Measurements from ENCODE around the gene SLC16A2.

SLC16A2 gene

GRCh38 chrX:74423289-74423998, 2.2 kb downstream of the SLC16A2 start:
- TF ChIP-seq, protein P1, sequence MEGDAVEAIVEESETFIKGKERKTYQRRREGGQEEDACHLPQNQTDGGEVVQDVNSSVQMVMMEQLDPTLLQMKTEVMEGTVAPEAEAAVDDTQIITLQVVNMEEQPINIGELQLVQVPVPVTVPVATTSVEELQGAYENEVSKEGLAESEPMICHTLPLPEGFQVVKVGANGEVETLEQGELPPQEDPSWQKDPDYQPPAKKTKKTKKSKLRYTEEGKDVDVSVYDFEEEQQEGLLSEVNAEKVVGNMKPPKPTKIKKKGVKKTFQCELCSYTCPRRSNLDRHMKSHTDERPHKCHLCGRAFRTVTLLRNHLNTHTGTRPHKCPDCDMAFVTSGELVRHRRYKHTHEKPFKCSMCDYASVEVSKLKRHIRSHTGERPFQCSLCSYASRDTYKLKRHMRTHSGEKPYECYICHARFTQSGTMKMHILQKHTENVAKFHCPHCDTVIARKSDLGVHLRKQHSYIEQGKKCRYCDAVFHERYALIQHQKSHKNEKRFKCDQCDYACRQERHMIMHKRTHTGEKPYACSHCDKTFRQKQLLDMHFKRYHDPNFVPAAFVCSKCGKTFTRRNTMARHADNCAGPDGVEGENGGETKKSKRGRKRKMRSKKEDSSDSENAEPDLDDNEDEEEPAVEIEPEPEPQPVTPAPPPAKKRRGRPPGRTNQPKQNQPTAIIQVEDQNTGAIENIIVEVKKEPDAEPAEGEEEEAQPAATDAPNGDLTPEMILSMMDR (IDR thresholded peaks at IDR 0.05; ENCODE audit: borderline replicate concordance, insufficient read depth, low read depth, low read length) = no peak

DNA sequence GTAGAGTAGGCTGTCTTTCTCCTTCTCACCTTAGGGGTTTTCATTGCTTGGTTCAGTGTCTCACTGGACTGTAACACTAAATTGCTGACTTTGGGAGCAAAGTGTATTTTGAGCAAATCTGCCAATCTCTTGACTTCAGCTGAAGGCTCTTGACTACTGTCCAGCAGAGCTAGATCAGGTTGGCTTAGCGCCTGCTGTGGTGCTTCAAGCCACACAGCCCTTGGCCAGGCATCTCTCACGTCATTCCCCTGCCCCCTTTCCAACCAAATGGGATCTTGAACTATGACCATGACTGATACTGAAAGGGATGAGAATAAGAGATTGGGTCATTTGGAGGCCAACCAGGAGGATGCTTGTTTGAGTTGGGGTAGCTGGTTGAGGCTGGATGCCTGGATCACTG, 4.8 kb downstream of the SLC16A2 start:
- H3K4me3 ChIP-seq (ENCODE audit: low read depth, low read length) = no peak overlapping the region
- TF ChIP-seq, protein P1 (IDR thresholded peaks at IDR 0.05; ENCODE audit: borderline replicate concordance, insufficient read depth, low read depth, low read length) = no peak

More at GRCh38 chrX:74423289-74423998, 2.2 kb downstream of the SLC16A2 start:
- H3K4me3 ChIP-seq (ENCODE audit: low read depth, low read length) = no peak overlapping the region

- no peak overlapping the region for H3K4me3 ChIP-seq (ENCODE audit: low read depth, low read length)
- TF ChIP-seq, protein P1 (IDR thresholded peaks at IDR 0.05; ENCODE audit: borderline replicate concordance, insufficient read depth, low read depth, low read length) = no peak
Measured at GRCh38 chrX:74426615-74427014, 5.3 kb downstream of the SLC16A2 start.

GRCh38 chrX:74431797-74432196, 10.5 kb downstream of the SLC16A2 start:
- no peak overlapping the region for H3K4me3 ChIP-seq (ENCODE audit: low read depth, low read length)
- TF ChIP-seq, protein P1 (IDR thresholded peaks at IDR 0.05; ENCODE audit: borderline replicate concordance, insufficient read depth, low read depth, low read length) = no peak

DNA sequence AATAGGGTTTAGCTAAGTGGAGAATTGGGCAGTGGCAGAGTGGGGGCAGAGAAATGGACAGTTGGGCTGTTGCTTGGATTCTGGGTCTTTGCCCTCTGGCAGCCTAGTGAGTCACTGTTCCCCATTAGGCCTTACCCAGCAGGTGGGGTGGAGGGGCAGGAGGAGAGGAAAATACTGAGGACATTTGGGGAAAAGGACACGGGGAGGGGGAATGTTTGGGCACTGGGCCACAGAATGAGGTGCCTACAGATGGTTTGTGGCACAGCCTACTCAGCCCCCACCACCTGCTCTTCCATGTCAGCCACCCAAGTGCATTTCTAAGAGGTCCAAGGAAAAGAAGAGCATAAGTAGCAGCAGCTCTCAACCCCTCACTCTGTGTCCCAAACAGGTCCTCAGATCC, 13.0 kb downstream of the SLC16A2 start:
- no peak overlapping the region for H3K4me3 ChIP-seq (ENCODE audit: low read depth, low read length)
- TF ChIP-seq, protein P1 (IDR thresholded peaks at IDR 0.05; ENCODE audit: borderline replicate concordance, insufficient read depth, low read depth, low read length) = no peak

- TF ChIP-seq, protein P1 (IDR thresholded peaks at IDR 0.05; ENCODE audit: borderline replicate concordance, insufficient read depth, low read depth, low read length) = no peak
- no peak overlapping the region for H3K4me3 ChIP-seq (ENCODE audit: low read depth, low read length)
Measured at GRCh38 chrX:74437530-74437929, 16.2 kb downstream of the SLC16A2 start.

DNA sequence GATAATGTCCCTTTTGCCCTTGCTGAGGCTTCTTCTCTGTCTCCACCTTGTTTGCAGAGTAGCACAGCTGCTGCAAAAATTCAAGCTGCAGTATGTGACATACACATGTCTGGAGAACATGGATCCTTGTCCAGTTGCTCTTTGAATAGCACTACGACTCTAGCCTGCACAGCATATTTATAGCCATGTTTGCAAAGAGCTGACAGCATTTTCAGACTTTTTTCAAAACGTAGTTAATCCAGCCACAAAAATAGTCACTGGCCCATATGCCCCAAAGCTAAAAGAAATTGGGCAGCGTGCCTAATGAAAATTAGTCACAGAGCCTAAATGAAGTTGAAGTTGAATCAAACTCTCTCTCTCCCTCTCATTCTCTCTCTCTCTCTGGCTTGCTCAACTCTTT, 17.5 kb downstream of the SLC16A2 start:
- TF ChIP-seq, protein P1 (IDR thresholded peaks at IDR 0.05; ENCODE audit: borderline replicate concordance, insufficient read depth, low read depth, low read length) = no peak
- H3K4me3 ChIP-seq (ENCODE audit: low read depth, low read length) = no peak overlapping the region
